Sigmoid colon (tissue), 4 donors: ENCODE data around the gene UST.

ENCODE experiments used
- POLR2A ChIP-seq, 2 donors: fragments of 450-650 bp; IDR thresholded peaks; one replicate each; pipeline ENCODE4 v1.6.1; 2016; ENCODE audit warnings: antibody characterized with exemption in 2 of 2, mild to moderate bottlenecking in 2 of 2, moderate library complexity in 2 of 2
- POLR2AphosphoS5 ChIP-seq, 4 donors: sonication (generic); formaldehyde crosslinking; IDR thresholded peaks; one replicate each; pipeline ENCODE4 v1.6.1; 2017; ENCODE audit warnings: antibody characterized with exemption in 4 of 4

- TF ChIP-seq POLR2AphosphoS5 (IDR thresholded peaks at IDR 0.05) (no peak), POLR2A (IDR thresholded peaks at IDR 0.05) (no peak)
Measured at GRCh38 chr6:149081281-149081680, 334.5 kb downstream of the UST start.
